Coronary artery (tissue), 2 donors: ENCODE results near the gene TOE1.
A peak's percentile ranks its signal among the peaks of the same experiment; 100 is the strongest.

Experiments
- DNase-seq: peaks from one replicate; pipeline ENCODE4 v3.0.0-alpha.2; 2017; ENCODE audit warnings: low spot score
- H3K27ac ChIP-seq, 2 donors: fragments of 200-600 bp; sonication (generic); one replicate each; pipeline ENCODE4 v1.5.1; 2016 to 2019
- H3K4me3 ChIP-seq: fragments of 200-600 bp; sonication (generic); 2 replicates; pipeline ENCODE4 v1.5.1; 2016; ENCODE audit warnings: mild to moderate bottlenecking, moderate library complexity
- CTCF ChIP-seq: fragments of 200-600 bp; sonication (generic); IDR thresholded peaks from one replicate; pipeline ENCODE4 v1.5.1; 2019; ENCODE audit warnings: antibody characterized with exemption

The TOE1 gene

DNA sequence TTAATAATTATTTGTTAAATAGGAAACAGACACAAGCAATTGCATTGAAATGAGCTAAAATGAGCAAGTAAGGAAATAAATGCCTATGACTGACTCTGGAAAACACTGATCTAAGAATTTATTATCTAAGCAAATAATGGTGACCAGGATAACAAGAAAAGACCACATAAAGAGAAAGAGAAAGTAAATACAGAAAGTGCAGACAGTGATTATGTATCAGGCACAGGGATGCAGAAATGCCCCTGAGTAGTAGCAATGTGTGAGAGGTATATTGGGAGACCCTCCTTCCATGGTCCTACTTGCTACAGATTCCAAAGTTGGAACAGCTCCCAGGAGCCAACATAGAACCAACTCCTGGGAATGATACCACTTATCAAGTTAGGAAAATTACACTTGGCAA is 33.6 kb downstream of the TOE1 start:
- Histone ChIP-seq H3K27ac (peak overlapping the region in 1 of 2 donors; percentile 25), H3K4me3 (no peak overlapping the region)
- no peak for DNase-seq
- no peak for TF ChIP-seq CTCF

GRCh38 chr1:45375104-45376090 is 35.4 kb downstream of the TOE1 start:
- no peak for DNase-seq
- Histone ChIP-seq H3K4me3 (no peak overlapping the region), H3K27ac (peak overlapping the region in 1 of 2 donors; percentile 17)
- no peak for TF ChIP-seq CTCF

DNA sequence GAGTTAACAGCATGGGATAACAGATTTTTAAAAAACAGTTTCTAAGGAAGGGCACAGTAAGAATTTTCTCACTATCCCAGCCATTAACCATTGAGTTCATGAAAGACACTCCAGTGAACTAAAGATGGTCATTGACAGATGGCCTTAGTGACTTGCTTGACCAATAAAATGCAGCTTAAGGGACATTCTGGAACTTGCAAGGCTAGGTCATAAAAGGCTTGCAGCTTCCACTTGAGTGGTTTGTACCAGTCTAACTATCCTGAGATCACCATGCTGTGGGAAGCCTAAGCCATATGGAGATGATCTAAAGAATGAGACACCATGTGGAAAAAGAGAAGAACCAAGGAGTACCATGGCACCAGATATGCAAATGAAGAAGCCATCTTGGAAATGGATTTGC is 38.2 kb downstream of the TOE1 start:
- no peak for TF ChIP-seq CTCF
- DNase-seq: no peak
- no peak overlapping the region for H3K27ac ChIP-seq
- H3K4me3 ChIP-seq: no peak overlapping the region

DNA sequence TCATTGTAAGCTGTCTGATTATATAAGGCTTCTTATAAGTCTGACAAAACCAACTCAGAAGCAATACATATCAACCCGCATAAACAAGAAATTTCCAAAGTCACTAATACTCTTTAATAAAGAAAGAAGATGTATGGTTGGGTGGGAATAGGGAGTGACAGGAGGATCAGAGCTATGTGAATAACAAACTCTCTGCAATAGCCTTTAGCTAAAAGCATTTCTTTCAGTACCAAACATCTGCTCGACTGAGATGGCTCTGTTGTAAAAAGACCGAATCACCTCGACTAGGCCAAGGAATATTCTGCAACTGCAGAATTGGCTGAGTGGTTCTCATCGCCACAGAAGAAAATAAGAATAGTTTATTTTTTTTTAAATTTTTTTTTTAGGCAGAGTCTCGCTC is 39.6 kb downstream of the TOE1 start:
- H3K4me3 ChIP-seq: no peak overlapping the region
- H3K27ac ChIP-seq: no peak overlapping the region
- DNase-seq: no peak
- TF ChIP-seq CTCF: no peak

DNA sequence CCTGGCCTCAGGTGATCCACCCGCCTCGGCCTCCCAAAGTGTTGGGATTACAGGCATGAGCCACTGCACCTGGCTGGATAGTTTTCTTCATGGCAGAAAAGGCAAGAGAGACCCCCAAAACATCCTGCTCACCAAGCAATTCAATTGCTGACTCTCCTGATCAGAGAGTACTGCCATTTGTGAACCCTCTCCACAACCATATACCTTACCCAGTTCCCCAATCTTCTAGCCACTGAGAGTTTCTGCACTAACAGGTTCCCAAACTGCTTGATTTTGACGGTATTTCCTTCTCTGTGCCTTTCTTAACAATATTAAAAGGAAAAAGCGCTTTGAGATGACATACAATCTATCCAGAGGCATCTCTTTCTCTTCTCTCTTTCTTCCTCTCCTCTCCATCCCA is 40.2 kb downstream of the TOE1 start:
- no peak for TF ChIP-seq CTCF
- DNase-seq: no peak
- Histone ChIP-seq H3K27ac (no peak overlapping the region), H3K4me3 (no peak overlapping the region)

DNA sequence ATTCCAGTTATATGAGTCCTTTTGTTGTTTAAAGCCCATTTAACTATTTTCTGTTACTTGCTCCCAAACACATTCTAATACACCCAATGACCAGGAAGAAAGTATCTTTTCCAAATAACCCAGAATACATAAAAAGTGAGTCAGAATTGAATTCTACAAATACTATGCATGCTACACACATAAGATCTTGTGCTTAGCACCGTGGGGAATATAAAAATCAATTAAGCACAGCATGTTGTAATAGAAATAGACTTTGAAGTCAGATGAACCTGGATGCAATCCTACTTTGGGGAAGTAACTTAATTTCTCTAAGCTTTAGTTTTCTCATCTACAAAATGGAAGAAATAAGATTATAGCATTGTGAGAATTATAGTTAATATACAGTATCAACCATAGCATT is 40.8 kb downstream of the TOE1 start:
- TF ChIP-seq CTCF: no peak
- Histone ChIP-seq H3K4me3 (no peak overlapping the region), H3K27ac (no peak overlapping the region)
- DNase-seq: no peak

DNA sequence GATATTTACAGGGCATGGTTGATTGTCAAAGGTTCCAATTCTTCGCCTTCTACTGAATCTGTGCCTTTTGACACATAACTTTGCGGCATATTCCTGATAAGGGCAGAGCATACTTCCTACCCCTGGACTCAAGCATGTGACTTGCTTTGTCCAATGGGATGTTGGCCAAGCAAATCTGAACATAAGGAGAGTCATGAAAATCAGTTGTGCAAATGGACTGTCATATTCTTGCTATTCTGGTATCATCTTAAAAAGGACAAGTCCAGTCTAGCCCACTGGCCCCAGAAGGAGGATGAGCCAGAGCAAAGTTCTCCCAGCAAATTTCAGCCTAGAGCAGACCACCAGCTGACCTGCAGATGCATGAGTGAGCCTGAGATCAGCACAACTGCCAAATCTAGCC is 41.3 kb downstream of the TOE1 start:
- TF ChIP-seq CTCF: no peak
- H3K27ac ChIP-seq: no peak overlapping the region
- no peak for DNase-seq

More for the DNA sequence above, 41.3 kb downstream of the TOE1 start:
- H3K4me3 ChIP-seq: no peak overlapping the region
